IMR-90 (cell line): ENCODE measurements around the gene TFB1M. TPM values are rescaled to one million over a fixed set of nuclear protein-coding genes. Genes with fewer than 3 reads are reported as not detected.

Source experiments
- ATAC-seq: fragments of 200-7000 bp; cut with Tn5 transposase; 2 replicates; pipeline ENCODE4 v1.9.1; 2020; ENCODE audit warnings: low read depth, mild to moderate bottlenecking, moderate library complexity
- BruUV-seq: library from RNA; stranded (reverse); fragments of 400-500 nt; replicated peaks from 2 replicates; lab custom pipeline; 2021; lab: Mats Ljungman, UMichigan
- CTCF ChIA-PET: fragments of 300-600 bp; formaldehyde crosslinking; extraction: SDS; loops from one replicate; lab custom pipeline; 2021; ENCODE audit warnings: antibody characterized with exemption; lab: Yijun Ruan, JAX
- POLR2A ChIA-PET: fragments of 300-600 bp; sonication (Branson Sonifier 250); formaldehyde crosslinking; loops from one replicate; lab custom pipeline; 2022; ENCODE audit warnings: antibody characterized with exemption; ENCODE audit not compliant: unreplicated experiment; lab: Charles Lee
- DNase-seq: peaks from one replicate; pipeline ENCODE4 v3.0.0; 2013
- H2AFZ ChIP-seq: replicated peaks from 2 replicates; pipeline ENCODE3; 2013; ENCODE audit warnings: low read length, mild to moderate bottlenecking; ENCODE audit not compliant: poor library complexity
- H2AK5ac ChIP-seq: 2 replicates; pipeline ENCODE4 v1.6.1; 2013; ENCODE audit warnings: low read depth, low read length, inconsistent platforms
- H2AK9ac ChIP-seq: replicated peaks from 2 replicates; pipeline ENCODE3; 2013; ENCODE audit warnings: mild to moderate bottlenecking, low read depth, low read length, moderate library complexity; ENCODE audit not compliant: poor library complexity
- H2BK120ac ChIP-seq: 2 replicates; pipeline ENCODE4 v1.6.1; 2013; ENCODE audit warnings: low read depth, low read length, inconsistent platforms
- H2BK15ac ChIP-seq: 3 replicates; pipeline ENCODE4 v1.6.1; 2013; ENCODE audit warnings: low read depth, low read length, inconsistent platforms
- H2BK20ac ChIP-seq: 2 replicates; pipeline ENCODE4 v1.6.1; 2013; ENCODE audit warnings: low read depth, mild to moderate bottlenecking, inconsistent platforms, low read length, moderate library complexity
- H2BK5ac ChIP-seq: 2 replicates; pipeline ENCODE4 v1.6.1; 2013; ENCODE audit warnings: mild to moderate bottlenecking, low read depth, low read length, inconsistent platforms; ENCODE audit not compliant: poor library complexity, severe bottlenecking
- H3K14ac ChIP-seq: replicated peaks from 2 replicates; pipeline ENCODE4 v1.6.1; 2013; ENCODE audit warnings: low read depth, low read length, inconsistent platforms
- H3K18ac ChIP-seq: 2 replicates; pipeline ENCODE4 v1.6.1; 2013; ENCODE audit warnings: low read depth, low read length, control low read depth
- H3K23ac ChIP-seq: 2 replicates; pipeline ENCODE4 v1.6.1; 2013; ENCODE audit warnings: low read depth, low read length, inconsistent platforms
- H3K27ac ChIP-seq: 2 replicates; pipeline ENCODE4 v1.5.1; 2013; ENCODE audit warnings: mild to moderate bottlenecking, control low read depth, low read length; ENCODE audit not compliant: insufficient read depth
- H3K27me3 ChIP-seq: 2 replicates; pipeline ENCODE4 v1.6.1; 2013; ENCODE audit warnings: low read length; ENCODE audit not compliant: control insufficient read depth, insufficient read depth
- H3K36me3 ChIP-seq: 2 replicates; pipeline ENCODE4 v1.6.1; 2013; ENCODE audit warnings: low read length, mixed read lengths; ENCODE audit not compliant: control insufficient read depth, insufficient read depth
- H3K4ac ChIP-seq: 2 replicates; pipeline ENCODE4 v1.6.1; 2013; ENCODE audit warnings: low read depth, low read length, inconsistent platforms
- H3K4me1 ChIP-seq: 2 replicates; pipeline ENCODE4 v1.6.1; 2013; ENCODE audit warnings: low read length, mixed read lengths; ENCODE audit not compliant: control insufficient read depth, insufficient read depth
- H3K4me2 ChIP-seq: 2 replicates; pipeline ENCODE4 v1.6.1; 2013; ENCODE audit warnings: low read depth, mild to moderate bottlenecking, control low read depth, low read length, moderate library complexity
- H3K4me3 ChIP-seq: 2 replicates; pipeline ENCODE4 v1.5.1; 2013; ENCODE audit warnings: low read depth, mild to moderate bottlenecking, control low read depth, low read length, moderate library complexity; ENCODE audit not compliant: insufficient read depth
- H3K56ac ChIP-seq: 2 replicates; pipeline ENCODE4 v1.6.1; 2013; ENCODE audit warnings: low read length, inconsistent platforms; ENCODE audit not compliant: insufficient read depth; ENCODE audit errors: extremely low read depth
- H3K79me1 ChIP-seq, 2 experiments: 2 replicates each; pipeline ENCODE4 v1.6.1; 2013; ENCODE audit warnings: low read length in 2 of 2, inconsistent platforms in 1 of 2, low read depth in 1 of 2
- H3K9ac ChIP-seq: 2 replicates; pipeline ENCODE4 v1.6.1; 2013; ENCODE audit warnings: low read depth, low read length, control low read depth
- H3K9me1 ChIP-seq: 2 replicates; pipeline ENCODE4 v1.6.1; 2013; ENCODE audit warnings: low read length, inconsistent platforms; ENCODE audit not compliant: insufficient read depth
- H3K9me3 ChIP-seq: 2 replicates; pipeline ENCODE4 v1.6.1; 2013; ENCODE audit warnings: low read length; ENCODE audit not compliant: control insufficient read depth, insufficient read depth
- H4K20me1 ChIP-seq: 2 replicates; pipeline ENCODE4 v1.6.1; 2013; ENCODE audit warnings: low read length, inconsistent platforms; ENCODE audit not compliant: insufficient read depth
- H4K5ac ChIP-seq: 2 replicates; pipeline ENCODE4 v1.6.1; 2013; ENCODE audit warnings: mild to moderate bottlenecking, low read depth, low read length, control low read depth
- H4K8ac ChIP-seq, 2 experiments: 2 replicates each; pipeline ENCODE4 v1.6.1; 2013; ENCODE audit warnings: low read depth in 2 of 2, low read length in 2 of 2, control low read depth in 1 of 2, inconsistent platforms in 1 of 2
- H4K91ac ChIP-seq: 2 replicates; pipeline ENCODE4 v1.6.1; 2013; ENCODE audit warnings: low read depth, low read length, inconsistent platforms; ENCODE audit not compliant: insufficient read depth
- BHLHE40 ChIP-seq: fragments of 150-350 bp; IDR thresholded peaks from 2 replicates; pipeline ENCODE4 v1.6.1; 2016; ENCODE audit warnings: mild to moderate bottlenecking, low read depth, low read length
- CEBPB ChIP-seq: IDR thresholded peaks from 2 replicates; pipeline ENCODE4 v1.6.1; 2012; ENCODE audit warnings: low read depth, low read length, improper control_type of control experiment
- CHD1 ChIP-seq: IDR thresholded peaks from 2 replicates; pipeline ENCODE4 v1.6.1; 2012; ENCODE audit warnings: low read depth, low read length, improper control_type of control experiment
- CTCF ChIP-seq: conservative IDR thresholded peaks from 2 replicates; pipeline ENCODE4 v1.5.1; 2012; ENCODE audit warnings: mild to moderate bottlenecking, low read depth, low read length, improper control_type of control experiment
- ELK1 ChIP-seq: fragments of 150-350 bp; IDR thresholded peaks from 2 replicates; pipeline ENCODE4 v1.6.1; 2016; ENCODE audit warnings: low read depth, mild to moderate bottlenecking, low read length, moderate library complexity, borderline replicate concordance
- FOS ChIP-seq: fragments of 150-350 bp; IDR thresholded peaks from 2 replicates; pipeline ENCODE4 v1.6.1; 2016; ENCODE audit warnings: low read depth, low read length
- MAFK ChIP-seq: IDR thresholded peaks from 2 replicates; pipeline ENCODE4 v1.6.1; 2012; ENCODE audit warnings: low read depth, low read length, improper control_type of control experiment
- MAZ ChIP-seq: IDR thresholded peaks from 2 replicates; pipeline ENCODE4 v1.6.1; 2012; ENCODE audit warnings: low read depth, mild to moderate bottlenecking, low read length, improper control_type of control experiment, moderate library complexity, borderline replicate concordance
- MXI1 ChIP-seq: IDR thresholded peaks from 2 replicates; pipeline ENCODE4 v1.6.1; 2012; ENCODE audit warnings: low read depth, mild to moderate bottlenecking, low read length, moderate library complexity, borderline replicate concordance
- NFE2L2 ChIP-seq: fragments of 150-350 bp; IDR thresholded peaks from 2 replicates; pipeline ENCODE4 v1.6.1; 2016; ENCODE audit warnings: low read depth, mild to moderate bottlenecking, low read length
- POLR2A ChIP-seq: IDR thresholded peaks from 2 replicates; pipeline ENCODE4 v1.6.1; 2012; ENCODE audit warnings: mild to moderate bottlenecking, low read depth, low read length
- RAD21 ChIP-seq: IDR thresholded peaks from 2 replicates; pipeline ENCODE4 v1.6.1; 2012; ENCODE audit warnings: low read length, improper control_type of control experiment
- RCOR1 ChIP-seq: IDR thresholded peaks from 2 replicates; pipeline ENCODE4 v1.6.1; 2012; ENCODE audit warnings: mild to moderate bottlenecking, low read length, improper control_type of control experiment; ENCODE audit not compliant: insufficient replicate concordance
- RFX5 ChIP-seq: IDR thresholded peaks from 2 replicates; pipeline ENCODE4 v1.8.0; 2012; ENCODE audit warnings: low read depth, mild to moderate bottlenecking, low read length, moderate library complexity
- SMC3 ChIP-seq: fragments of 150-350 bp; IDR thresholded peaks from 2 replicates; pipeline ENCODE4 v1.6.1; 2016; ENCODE audit warnings: low read depth, mild to moderate bottlenecking, antibody characterized with exemption, low read length, moderate library complexity
- USF2 ChIP-seq: fragments of 150-350 bp; IDR thresholded peaks from 2 replicates; pipeline ENCODE4 v1.6.1; 2017; ENCODE audit warnings: mild to moderate bottlenecking, antibody characterized with exemption, low read length, low read depth
- WGBS, 2 experiments: methylation state at CpG; one replicate each; pipeline versions ENCODE4 v1.1.5 to v1.1.7; 2013; ENCODE audit warnings: missing lambda C conversion rate in 2 of 2; ENCODE audit not compliant: insufficient read length in 1 of 2; ENCODE audit errors: extremely low coverage in 2 of 2; 5-methylcytosine and 5-hydroxymethylcytosine counted together
- dilution Hi-C: fragments of 300-500 bp; cut with HindIII; formaldehyde crosslinking; loops from one replicate; pipeline ENCODE4 v1.14.3; 2018; ENCODE audit warnings: low sequenced_read_pairs; ENCODE audit not compliant: unreplicated experiment
- in situ Hi-C: fragments of 300-500 bp; cut with MboI; formaldehyde crosslinking; loops from 3 replicates; pipeline ENCODE4 v1.14.3; 2019; ENCODE audit warnings: low sequenced_read_pairs, inconsistent platforms, mixed read lengths
- intact Hi-C: fragments of 100-400 bp; cut with micrococcal nuclease; formaldehyde crosslinking; loops from 2 replicates; pipeline ENCODE4 v1.10.0; 2022
- polyA plus RNA-seq, 3 experiments: library from polyadenylated mRNA; depleted of rRNA; stranded (reverse); fragments of >200 nt; gene quantifications; 2 replicates each; pipeline ENCODE4 v1.2.3, GENCODE V29; 2012; ENCODE audit warnings: low replicate concordance in 1 of 3
- total RNA-seq: library from RNA; depleted of rRNA; stranded (reverse); fragments of >200 nt; gene quantifications from 2 replicates; pipeline ENCODE4 v1.2.3, GENCODE V29; 2012

Gene TFB1M
- total and polyA plus RNA-seq, 2 of the 4 experiments (the other 2 are of a cell fraction), result 18.1 to 22.4 TPM

- TF ChIP-seq NFE2L2, result no peak
- no peak for TF ChIP-seq POLR2A
- no peak for TF ChIP-seq CEBPB
- no peak for TF ChIP-seq SMC3
- TF ChIP-seq USF2, result no peak
- TF ChIP-seq MAZ, result no peak
- TF ChIP-seq CTCF, result no peak
- TF ChIP-seq MXI1, result no peak
- no peak for TF ChIP-seq RCOR1
- no peak for TF ChIP-seq ELK1
- TF ChIP-seq RAD21, result no peak
- TF ChIP-seq FOS, result no peak
- no peak for TF ChIP-seq MAFK
- no peak for TF ChIP-seq CHD1
- no peak for TF ChIP-seq BHLHE40
- TF ChIP-seq RFX5, result no peak
- Histone ChIP-seq H2BK120ac (no peak overlapping the region), H3K56ac (no peak overlapping the region), H3K9ac (no peak overlapping the region), H2AFZ (no peak overlapping the region), H2BK15ac (no peak overlapping the region), H4K8ac (no peak overlapping the region), H3K9me1 (peaks cover 9% of the 10 kb centered on the region; the same call in 1 of the 2 replicates), H4K20me1 (no peaks in the 10 kb centered on the region), H3K27me3 (no peaks in the 10 kb centered on the region), H4K5ac (no peak overlapping the region), H3K23ac (no peak overlapping the region), H3K4ac (no peak overlapping the region), H3K4me3 (no peak overlapping the region), H4K91ac (no peak overlapping the region), H3K36me3 (no peaks in the 10 kb centered on the region), H3K14ac (no peak overlapping the region), H3K79me1 (no peaks in the 10 kb centered on the region), H3K27ac (no peak overlapping the region), H2AK9ac (no peak overlapping the region), H2AK5ac (no peak overlapping the region), H3K18ac (no peak overlapping the region), H2BK20ac (no peak overlapping the region), H3K4me2 (no peak overlapping the region), H3K4me1 (peaks cover 4% of the 10 kb centered on the region; the same call in 1 of the 2 replicates), H2BK5ac (no peak overlapping the region), H3K9me3 (no peaks in the 10 kb centered on the region; the same call in 1 of the 2 replicates)
- WGBS, 2 experiments, result 75% methylated on average over 5 of the region's 8 CpGs; no CpG with 5 or more reads in 1 of the 2 experiments
- no TSS peak for BruUV-seq
- POLR2A ChIA-PET, result no interaction called here
- CTCF ChIA-PET, result no interaction called here
- no peak for DNase-seq
- intact Hi-C loops, result no loop called here
- ATAC-seq, result no peak
- dilution Hi-C loops, result no loop called here
- in situ Hi-C loops, result loop anchor here (10.0 kb wide), 1 partner anchor 567 kb away; no protein-coding TSS in a partner anchor
Measured at GRCh38 chr6:155241966-155242365, 72.3 kb downstream of the TFB1M start.
